ENCODE measurements around the gene UTS2B. TPM values are rescaled to one million over a fixed set of nuclear protein-coding genes. Genes with fewer than 3 reads are reported as not detected.

The UTS2B gene
- total RNA-seq, 1 experiment from 2014 or later, result not detected

GRCh38 chr3:191321019-191321767, 9.1 kb downstream of the UTS2B start:
- no peak for DNase-seq (ENCODE audit: low read depth)

- no peak for DNase-seq (ENCODE audit: low read depth)
These were observed 10.0 kb downstream of the UTS2B start for GRCh38 chr3:191320316-191320715.

- no peak for DNase-seq (ENCODE audit: low read depth)
These were observed 13.3 kb downstream of the UTS2B start for GRCh38 chr3:191316876-191317603.

- DNase-seq (ENCODE audit: low read depth), result no peak
These were observed 16.1 kb downstream of the UTS2B start for GRCh38 chr3:191314109-191314728.

GRCh38 chr3:191313296-191313695, 17.0 kb downstream of the UTS2B start:
- DNase-seq (ENCODE audit: low read depth), result no peak

GRCh38 chr3:191307341-191307740, 23.0 kb downstream of the UTS2B start:
- no peak for DNase-seq (ENCODE audit: low read depth)

GRCh38 chr3:191306428-191306827, 23.9 kb downstream of the UTS2B start:
- no peak for DNase-seq (ENCODE audit: low read depth)

- DNase-seq (ENCODE audit: low read depth), result peak; percentile 94
These were observed 26.7 kb downstream of the UTS2B start for GRCh38 chr3:191303596-191303995.

GRCh38 chr3:191302451-191302850, 27.9 kb downstream of the UTS2B start:
- DNase-seq (ENCODE audit: low read depth), result no peak

GRCh38 chr3:191301782-191302411, 28.4 kb downstream of the UTS2B start:
- no peak for DNase-seq (ENCODE audit: low read depth)

- no peak for DNase-seq (ENCODE audit: low read depth)
These were observed 29.3 kb downstream of the UTS2B start for GRCh38 chr3:191301017-191301416.

GRCh38 chr3:191300422-191300821, 29.9 kb downstream of the UTS2B start:
- DNase-seq (ENCODE audit: low read depth), result no peak

- DNase-seq (ENCODE audit: low read depth), result no peak
These were observed 31.5 kb downstream of the UTS2B start for GRCh38 chr3:191298846-191299245.

GRCh38 chr3:191296041-191296541, 34.2 kb downstream of the UTS2B start:
- DNase-seq (ENCODE audit: low read depth), result no peak

GRCh38 chr3:191294291-191294690, 36.0 kb downstream of the UTS2B start:
- no peak for DNase-seq (ENCODE audit: low read depth)

- DNase-seq (ENCODE audit: low read depth), result no peak
These were observed 37.9 kb downstream of the UTS2B start for GRCh38 chr3:191292243-191293015.

- peak; percentile 53 for DNase-seq (ENCODE audit: low read depth)
These were observed 39.9 kb downstream of the UTS2B start for GRCh38 chr3:191290311-191291025.

- DNase-seq (ENCODE audit: low read depth), result no peak
These were observed 46.9 kb downstream of the UTS2B start for GRCh38 chr3:191283400-191283799.

GRCh38 chr3:191282251-191283185, 47.8 kb downstream of the UTS2B start:
- no peak for DNase-seq (ENCODE audit: low read depth)

GRCh38 chr3:191280882-191281281, 49.4 kb downstream of the UTS2B start:
- no peak for DNase-seq (ENCODE audit: low read depth)

Measured in RPMI7951 (cell line).